ENCODE data around the gene BAD.

- TF ChIP-seq POLR2AphosphoS5 (IDR thresholded peaks at IDR 0.05), result peak in 2 of 3 donors; percentile 60
- TF ChIP-seq CTCF (IDR thresholded peaks at IDR 0.05), result no peak
- TF ChIP-seq EP300 (IDR thresholded peaks at IDR 0.05), result no peak
- TF ChIP-seq POLR2A (IDR thresholded peaks at IDR 0.05), result no peak
Measured at GRCh38 chr11:64226507-64227051, 57.9 kb downstream of the BAD start.

Measured in stomach (tissue), 4 donors.